Body of pancreas (tissue), 4 donors: ENCODE results near the gene SHBG.

Experiments used
- CTCF ChIP-seq, 7 experiments: fragments of 450-650 bp in 4 of 7; fragments of 200-600 bp in 3 of 7; sonication (generic) in 3 of 7; IDR thresholded peaks; one replicate each; pipeline ENCODE4 v1.5.1; 2016 to 2019; ENCODE audit warnings: antibody characterized with exemption in 7 of 7
- POLR2A ChIP-seq, 3 donors: fragments of 450-650 bp; IDR thresholded peaks; one replicate each; pipeline ENCODE4 v1.6.1; 2016; ENCODE audit warnings: antibody characterized with exemption in 3 of 3, mild to moderate bottlenecking in 2 of 3

- no peak for TF ChIP-seq CTCF (IDR thresholded peaks at IDR 0.05)
- no peak for TF ChIP-seq POLR2A (IDR thresholded peaks at IDR 0.05)
These were observed 3.2 kb downstream of the SHBG start for GRCh38 chr17:7633093-7633492.
